ENCODE data around the gene NOVA2. TPM values are rescaled to one million over a fixed set of nuclear protein-coding genes. Genes with fewer than 3 reads are reported as not detected.

Gene NOVA2
- polyA plus RNA-seq, 10 donors = 2.8 to 5.5 (median 4.0) TPM

DNA sequence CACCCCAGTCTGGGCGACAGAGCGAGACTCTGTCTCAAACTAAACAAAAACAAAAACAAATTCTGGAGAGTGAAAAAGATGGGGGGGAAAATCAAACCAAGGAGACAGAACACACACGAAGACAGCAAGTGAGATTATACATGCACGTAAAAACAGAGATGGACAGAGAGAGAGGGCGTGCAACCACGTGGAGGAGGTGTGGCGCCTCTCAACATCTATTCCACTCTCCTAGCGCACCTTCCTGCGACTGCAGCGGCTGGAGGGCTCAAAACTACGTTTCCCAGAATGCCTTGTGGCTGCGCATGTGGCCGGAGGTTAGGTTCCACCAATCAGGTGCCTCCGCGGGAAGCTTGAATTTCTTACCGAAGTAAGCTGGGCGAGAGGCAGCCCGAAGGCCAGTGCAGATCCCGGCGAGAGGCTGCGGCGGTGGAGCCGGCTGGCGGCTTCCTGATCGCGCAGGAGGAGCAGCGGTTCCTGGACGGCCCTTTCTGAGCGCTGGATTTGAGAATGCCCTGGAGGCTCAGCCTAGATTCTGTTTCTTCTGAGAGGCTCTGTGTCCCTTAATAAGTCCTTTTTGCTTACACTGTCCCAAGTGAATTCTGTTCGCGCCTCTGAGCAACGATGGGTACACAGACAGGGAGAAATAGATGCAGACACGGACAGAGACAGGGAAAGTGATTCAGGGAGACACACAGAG, 46.0 kb downstream of the NOVA2 start:
- peak; percentile 84 to 93 (median 91) for DNase-seq

DNA sequence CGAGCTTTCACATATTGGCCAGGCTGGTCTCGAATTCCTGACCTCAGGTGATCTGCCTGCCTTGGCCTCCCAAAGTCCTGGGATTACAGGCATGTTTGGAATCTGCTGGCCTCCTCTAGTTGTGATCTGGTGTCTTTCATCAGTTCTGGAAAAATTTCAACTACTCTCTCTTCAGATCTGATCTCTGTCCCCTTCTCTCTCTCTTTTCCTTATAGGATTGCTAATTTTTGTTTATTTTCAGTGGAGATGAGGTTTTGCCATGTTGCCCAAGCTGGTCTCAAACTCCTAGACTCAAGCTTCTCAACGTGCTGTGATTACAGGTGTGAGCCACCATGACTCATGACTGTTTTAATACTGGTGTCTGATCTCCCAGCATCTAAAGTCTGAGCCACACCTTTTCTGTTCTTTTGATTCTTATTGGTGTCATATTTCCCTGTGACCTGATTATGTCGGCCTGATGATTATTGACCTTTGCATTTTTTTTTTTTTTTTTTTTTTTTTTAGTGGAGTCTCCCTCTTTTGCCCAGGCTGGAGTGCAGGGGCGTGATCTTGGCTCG, 48.7 kb downstream of the NOVA2 start:
- DNase-seq = no peak

DNA sequence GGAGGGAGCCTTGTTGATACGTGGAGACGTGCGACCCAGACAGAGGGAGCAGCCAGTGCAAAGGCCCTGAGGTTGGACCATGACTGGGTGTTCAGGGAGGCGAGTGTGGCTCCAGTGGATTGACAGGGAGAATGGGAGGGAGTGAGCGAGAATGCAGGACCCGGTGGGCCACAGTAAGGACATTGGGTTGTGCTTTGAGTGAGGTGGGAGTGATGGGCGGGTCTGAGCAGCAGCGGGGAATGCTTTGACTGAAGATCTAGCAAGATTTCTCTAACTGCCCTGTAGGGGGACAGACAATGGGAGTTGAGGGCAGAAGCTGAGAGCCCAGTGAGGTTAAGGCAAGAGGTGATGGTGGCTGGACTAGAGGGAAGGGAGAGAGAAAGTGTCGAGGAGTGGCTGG, 51.4 kb downstream of the NOVA2 start:
- no peak for DNase-seq

DNA sequence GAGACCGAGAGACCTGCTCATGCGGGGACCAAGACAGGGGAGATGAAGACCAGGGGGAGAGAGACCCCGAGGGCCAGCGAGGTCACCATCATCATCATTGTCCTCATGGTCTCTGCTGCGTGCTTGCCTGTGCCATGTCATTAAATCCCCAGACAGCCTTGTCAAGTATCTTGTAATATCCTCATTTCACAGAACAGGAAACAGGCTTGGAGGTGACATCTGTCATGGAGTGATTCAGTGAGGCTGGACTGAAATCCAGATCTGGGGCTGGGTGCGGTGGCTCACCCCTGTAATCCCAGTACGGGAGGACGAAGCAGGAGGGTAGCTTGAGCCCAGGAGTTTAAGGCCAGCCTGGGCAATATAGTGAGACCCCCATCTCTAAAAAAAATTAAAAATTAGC, 53.2 kb downstream of the NOVA2 start:
- no peak for DNase-seq

DNA sequence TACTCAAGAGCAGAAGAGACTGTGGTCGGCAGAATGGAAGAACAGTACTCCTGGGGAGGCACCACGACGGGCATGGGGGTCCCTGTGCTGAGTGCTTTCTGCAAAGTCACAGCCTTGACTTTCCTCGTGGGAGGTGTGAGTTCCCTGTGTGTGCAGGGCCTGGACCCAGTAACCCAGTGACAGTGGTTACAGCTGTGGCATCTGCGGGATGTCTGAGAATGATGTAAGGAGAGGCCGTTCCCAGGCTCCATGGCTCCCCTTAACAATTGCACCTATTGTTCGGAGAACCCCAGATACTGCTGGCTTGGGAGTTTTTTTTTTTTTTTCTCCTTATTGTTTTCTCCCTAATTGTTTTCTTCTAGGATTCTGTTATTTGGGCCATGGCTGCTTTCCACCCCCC, 54.0 kb downstream of the NOVA2 start:
- DNase-seq = no peak

DNA sequence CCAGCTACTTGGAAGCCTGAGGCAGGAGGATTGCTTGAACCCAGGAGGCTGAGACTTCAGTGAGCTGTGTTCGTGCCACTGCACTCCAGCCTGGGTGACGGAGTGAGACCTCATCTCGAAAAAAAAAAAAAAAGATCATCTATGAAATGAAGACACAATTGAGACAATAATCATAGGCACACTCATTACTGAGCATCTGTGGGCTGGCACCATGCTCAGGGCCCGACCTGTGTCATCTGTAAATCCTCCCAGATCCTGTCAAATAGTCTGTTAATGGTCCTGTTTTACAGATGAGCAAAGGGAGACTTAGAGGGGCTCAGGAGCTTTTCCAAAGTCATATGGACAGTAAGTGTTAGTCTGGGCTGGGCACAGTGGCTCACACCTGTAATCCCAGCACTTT, 54.9 kb downstream of the NOVA2 start:
- no peak for DNase-seq

DNA sequence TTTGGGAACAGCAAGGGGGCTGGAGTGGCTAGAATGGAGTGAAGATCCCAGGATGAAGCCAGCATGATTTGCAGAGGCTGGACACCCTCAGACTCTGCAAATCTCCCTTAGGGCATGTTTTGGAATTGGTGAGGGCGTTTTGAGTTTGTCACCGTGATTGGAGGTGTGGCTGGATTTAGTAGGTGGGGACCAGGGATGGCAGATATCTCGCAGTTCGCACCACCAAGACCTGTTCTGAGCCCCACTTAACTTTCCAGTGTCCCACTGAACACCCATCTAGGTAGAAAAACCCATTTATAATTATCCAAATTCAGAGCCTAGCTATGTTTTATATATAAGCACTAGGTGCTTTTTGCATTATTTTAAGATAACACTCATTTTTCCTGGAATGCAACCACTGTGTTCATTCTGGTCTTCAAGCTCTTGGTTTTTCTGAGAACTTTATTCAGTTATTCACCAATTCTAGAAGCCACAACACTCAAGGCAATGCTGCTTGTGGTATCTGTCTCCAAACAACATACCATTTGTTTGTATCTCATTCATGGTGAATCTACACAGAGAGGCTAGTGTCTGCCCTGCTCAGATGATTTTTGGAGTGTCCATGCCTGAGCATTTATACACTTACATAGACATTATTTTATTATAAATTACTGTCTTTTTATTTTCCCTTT, 56.1 kb downstream of the NOVA2 start:
- DNase-seq = no peak

DNA sequence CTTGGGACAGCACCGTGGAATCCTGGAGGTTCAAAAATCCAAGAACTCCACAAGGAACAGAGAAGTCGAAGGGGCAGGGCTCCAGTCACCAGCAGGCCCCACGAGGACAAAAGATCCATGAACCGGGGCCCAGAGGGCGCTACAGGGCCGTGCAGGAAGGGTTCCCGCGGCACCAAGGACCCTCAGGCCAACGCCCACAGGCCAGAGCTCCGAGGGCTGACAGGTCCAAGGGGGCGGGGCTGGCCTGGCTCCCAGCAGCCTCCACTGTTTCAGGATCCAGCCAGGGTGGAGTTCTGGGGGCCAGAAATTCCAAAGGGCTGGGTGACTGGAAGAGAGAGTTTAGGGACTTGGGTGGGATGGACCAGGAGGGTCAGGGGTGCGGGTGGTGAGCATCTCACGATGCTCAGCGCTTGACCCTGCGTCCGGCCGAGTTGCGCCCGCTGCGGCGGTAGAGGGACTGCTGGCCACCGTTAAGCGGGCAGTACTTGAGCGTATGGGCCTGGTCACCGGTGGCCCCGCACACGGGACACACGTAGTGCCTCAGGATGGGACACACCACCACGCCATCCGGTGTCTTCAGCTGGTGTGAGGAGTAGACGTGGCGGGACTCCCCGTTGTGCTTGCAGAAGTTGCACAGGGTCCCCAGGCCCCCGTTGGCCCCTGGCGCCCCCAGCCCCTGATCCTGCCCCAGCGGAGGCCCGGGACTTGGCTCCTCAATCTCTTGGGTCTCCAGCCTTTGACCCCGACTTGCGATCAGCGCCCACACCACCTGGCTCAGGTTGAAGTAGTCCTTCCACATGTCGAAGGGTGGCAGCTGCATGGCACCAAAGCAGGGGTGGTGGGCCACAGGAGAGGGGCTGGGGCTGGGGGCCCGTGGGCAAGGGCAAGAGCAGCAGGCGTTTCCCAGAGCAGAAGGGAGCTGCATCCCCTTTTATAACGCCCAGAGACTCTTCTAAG, 59.5 kb downstream of the NOVA2 start, which contains the start of gene NANOS2:
Gene NANOS2, minus strand, starts transcription at position 905 of the 957 bp plus-strand sequence. Its CDS starts 85 bp downstream, at position 820.
- no peak for DNase-seq

DNA sequence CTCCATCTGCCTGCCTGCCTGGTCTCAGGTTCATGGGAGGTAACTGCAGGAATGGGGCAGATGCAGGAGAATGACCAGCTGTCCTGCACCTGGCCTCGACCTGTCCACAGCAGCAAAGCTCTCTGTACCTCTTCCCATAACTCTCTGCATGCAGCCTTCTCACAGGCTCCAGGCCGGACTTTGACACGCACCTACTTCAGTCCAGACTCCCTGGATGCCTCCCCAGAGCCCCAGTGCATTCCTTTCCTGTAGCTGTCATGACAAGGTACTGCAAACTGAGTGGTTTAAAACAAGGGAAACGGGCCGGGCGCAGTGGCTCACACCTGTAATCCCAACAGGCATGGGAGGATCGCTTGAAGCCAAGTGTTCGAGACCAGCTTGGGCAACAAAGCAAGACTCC, 62.4 kb downstream of the NOVA2 start:
- DNase-seq = no peak

DNA sequence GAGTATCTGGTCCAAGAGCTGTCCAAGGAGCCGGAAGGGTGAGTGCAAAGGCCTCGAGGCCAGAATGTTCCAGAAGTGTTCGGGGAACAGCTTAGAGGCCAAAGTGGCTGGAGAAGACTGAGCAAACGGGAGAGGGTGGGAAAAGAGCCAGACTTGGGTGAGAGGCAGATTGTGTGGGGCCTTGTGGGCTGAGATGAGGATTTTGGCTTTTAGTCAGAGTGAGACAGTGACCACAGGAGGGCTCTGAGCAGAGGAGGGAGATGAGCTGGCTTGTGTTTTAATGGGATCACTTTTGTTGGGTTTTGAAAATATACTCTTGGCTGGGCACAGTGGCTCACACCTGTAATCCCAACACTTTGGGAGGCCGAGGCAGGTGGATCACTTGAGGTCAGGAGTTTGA, 64.7 kb downstream of the NOVA2 start:
- no peak for DNase-seq

DNA sequence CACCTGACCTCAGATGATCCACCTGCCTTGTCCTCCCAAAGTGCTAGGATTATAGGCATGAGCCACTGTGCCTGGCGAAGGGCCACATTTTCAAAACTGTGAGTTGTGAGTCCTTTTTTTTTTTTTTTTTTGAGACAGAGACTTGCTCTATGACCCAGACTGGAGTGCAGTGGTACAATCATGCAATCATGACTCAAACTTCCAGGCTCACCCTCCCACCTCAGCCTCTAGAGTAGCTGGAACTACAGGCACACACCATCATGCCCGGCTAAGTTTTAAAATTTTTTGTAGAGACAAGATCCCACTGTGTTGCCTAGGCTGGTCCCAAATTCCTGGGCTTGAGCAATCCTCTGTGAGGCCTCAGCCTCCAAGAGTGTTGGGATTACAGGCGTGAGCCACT, 67.4 kb downstream of the NOVA2 start:
- no peak for DNase-seq

DNA sequence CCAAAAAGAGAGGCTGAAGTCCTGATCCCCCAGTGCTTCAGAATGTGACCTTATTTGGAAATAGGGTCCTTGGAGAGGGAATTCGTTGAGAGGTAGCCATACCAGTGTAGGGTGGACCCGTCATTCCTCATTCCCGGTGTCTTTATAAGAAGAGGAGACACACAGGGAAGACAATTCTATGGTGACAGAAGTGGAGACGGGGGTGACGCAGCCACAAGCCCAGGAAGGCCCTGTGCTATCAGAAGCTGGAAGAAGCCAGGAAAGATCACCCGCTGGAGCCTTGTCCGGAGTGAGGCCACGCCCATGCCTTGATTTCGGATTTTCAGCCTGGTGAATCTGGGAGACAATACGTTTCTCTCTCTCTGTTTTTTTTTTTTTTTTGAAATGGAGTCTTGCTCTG, 68.7 kb downstream of the NOVA2 start:
- no peak for DNase-seq

DNA sequence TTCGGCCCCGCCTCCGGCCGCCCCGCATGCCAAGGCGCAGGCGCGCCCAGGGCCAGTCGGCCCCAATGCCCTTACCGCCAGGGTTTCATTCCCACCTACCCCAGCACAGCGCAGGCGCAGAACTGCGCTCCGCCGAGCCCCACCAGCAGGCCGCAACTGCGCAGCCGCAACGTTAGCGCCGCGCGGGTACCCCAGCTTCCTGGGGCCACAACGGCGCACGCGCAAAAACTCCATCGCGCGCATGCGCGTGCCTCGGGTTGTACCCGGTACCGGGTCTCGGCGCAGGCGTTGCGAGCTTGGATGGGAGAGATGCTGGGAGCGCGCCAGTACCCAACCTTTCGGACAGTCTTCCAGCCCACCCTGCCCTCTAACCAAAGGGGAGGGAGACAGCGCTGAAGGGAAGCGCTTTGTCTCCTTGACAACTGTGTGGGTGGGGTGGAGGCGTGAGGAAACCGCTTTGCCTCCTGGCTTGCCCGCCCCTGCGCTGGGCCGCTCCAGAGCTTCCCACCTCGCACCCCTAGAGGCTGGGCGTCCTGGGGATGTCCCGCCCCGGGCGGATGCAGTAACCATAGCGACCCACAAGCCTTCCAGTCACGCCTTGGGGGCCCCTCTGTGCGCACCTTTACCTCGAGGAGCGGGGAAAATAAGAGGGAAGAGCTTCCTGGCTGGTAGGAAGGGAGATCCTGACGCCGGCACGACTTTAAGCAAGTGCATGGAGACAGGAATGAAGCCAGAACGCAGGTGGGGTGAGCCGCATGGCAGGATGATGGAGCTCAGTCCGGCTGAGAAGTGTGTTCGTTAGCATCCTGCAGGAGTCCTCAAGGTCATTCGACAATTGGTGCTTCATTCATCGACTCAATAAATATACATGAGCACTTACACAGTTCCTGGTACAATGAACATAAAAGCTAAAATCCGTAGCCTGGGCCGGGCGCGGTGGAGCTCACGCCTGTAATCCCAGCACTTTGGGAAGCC, 70.7 kb downstream of the NOVA2 start:
- DNase-seq = peak; percentile 98 to 100 (median 100)

DNA sequence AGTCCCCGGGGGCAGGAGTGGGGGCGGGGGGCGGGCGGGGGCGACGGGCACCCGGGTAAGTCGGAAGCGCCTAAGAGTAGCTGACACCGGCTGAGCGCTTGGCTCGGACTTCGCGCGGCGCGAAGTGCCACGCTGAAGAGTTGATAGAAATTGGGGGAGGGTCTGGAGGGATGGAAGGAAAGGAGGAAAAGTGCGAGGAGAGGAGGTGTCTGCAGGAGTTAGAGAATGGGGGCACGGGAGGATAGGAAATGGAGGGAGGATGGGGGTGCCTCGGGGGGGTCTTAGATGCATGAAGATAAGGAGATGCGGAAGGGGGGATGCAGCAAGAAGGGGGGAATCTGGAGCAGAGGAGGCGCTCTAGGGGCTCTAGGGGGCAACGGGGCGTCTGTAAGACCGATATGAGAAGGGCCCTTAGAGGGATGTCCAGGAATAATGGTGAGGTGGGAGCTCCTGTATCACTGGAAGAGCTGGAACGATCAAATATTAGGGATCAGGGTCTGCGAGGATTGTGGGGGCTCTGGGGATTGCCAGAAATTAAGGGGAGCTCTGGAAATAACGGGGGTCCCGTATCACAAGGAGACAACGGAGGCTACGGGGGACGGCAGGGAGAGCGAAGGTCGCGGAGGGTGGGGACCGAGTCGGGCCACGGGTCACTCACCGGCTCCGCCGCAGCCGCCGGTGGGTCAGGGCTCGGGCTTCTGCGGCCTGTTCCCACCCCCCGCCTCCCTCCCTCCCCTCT, 71.6 kb downstream of the NOVA2 start, which contains the start of gene MYPOP:
Gene MYPOP, minus strand, starts transcription at position 702 of the 739 bp plus-strand sequence. CDS start 840 bp downstream, outside the sequence.
- DNase-seq = peak in 2 of 3 donors; percentile 8 to 44

DNA sequence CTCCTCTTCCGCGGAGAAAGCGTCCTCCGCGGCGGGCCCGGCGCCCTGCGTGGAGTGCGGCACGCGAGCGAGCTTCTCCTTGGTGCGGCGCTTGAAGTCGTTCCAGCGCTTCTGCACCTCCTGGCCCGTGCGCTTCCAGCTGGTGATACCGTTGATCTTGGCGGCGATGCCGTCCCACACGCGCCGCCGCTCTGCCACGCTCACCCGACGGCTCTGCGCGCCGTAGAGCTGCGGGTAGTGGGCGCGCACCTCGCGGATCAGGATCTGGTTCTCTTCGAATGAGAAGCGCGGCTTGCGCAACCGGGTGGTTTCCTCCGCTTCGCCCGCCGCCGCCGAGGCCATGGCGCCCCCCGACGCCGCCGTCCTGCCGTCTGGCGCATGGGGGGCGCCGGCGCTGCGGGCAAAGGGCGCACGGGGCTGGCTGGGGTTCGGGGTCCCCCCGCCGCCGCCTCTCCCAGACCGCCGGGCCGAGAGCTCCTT, 72.2 kb downstream of the NOVA2 start:
- DNase-seq = peak in 2 of 3 donors; percentile 24 to 61

DNA sequence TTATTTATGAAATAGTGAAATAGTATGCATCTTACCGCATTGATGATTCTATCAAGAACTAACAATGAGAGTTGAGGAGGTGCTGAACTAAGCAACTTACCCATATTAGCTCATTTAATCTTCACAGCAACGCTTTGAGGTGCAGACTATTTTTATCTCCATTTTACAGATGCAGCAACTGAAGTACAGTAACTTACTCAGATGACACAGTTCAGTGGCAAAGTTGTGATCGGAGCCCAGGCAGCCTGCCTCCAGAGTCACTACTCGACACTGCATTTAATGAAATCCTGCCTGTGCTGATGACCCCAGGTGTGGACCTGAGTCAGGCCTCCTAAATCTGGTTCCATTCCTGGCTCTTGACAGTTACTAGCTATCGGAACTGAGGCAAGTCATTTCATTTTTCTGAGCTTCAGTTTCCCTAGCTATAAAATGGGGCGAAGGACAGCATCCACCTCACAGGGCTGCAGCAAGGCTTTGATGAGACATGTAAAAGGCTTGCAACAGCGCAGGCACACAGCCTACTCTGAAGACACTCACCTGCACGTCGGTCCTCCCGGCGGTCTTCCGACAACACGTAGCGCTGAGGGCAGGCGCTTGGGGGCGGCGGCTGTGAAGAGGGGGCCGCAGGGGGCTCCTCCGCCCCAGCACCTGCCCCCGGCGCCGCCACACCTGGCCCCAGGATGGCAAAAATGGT, 72.8 kb downstream of the NOVA2 start:
- no peak for DNase-seq

DNA sequence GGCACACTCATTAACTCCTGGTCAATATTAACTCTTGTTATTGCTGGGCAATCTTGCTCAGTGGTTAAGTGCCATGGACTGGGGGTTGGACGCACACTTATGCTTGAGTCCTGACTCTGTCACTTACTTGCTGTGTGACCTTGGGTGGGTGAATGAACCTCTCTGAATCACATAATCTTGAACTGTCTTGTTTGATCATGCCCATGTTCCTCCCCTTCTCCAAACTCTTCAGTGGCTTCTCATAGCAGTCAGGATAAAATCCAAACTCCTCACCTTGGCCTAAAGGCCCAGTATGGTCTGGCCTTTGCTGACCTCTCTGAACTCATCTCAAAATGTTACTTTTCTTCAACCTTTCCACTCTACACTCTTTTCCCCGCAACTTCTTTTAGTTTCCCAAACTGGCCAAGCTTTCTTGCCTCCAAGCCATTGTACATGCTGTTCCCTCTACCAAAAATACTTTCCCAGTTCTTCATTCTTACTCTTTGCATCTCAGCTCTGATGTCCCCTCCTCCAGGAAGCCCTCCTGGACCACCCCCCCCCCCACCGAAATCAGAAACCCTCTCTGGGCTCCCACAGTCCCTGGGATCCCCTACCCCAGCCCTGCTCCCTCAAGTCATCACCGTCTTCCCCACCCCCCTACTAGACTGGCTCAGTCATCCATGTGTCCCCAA, 73.6 kb downstream of the NOVA2 start:
- no peak for DNase-seq

DNA sequence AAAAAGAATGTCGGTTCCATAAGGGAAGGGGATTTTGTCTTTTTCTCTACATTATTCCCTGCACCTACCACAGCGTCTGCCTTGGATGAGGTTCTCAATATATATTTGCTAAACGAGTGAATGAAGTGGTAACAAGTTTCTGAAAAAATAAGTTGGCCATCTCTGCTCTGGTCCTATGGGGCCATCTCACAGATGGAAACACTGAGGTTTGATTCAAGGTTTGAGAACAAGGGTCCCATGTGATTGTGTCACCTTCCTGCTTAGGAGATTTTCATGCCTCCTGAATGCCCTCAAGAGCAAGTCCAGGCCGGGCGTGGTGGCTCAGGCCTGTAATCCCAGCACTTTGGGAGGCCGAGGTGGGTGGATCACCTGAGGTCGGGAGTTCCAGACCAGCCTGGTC, 74.4 kb downstream of the NOVA2 start:
- DNase-seq = no peak

All from muscle of back (tissue), 11 donors.